Measurements from ENCODE around the gene SHB. TPM values are rescaled to one million over a fixed set of nuclear protein-coding genes. Genes with fewer than 3 reads are reported as not detected.

Gene SHB
- polyA plus RNA-seq, 1 donor (not counting 4 experiments of a cell fraction or from before 2014, with no cell fraction given): 10.9 TPM

- H2AFZ ChIP-seq (ENCODE audit: control insufficient read depth, low read length): no peak overlapping the region
- dilution Hi-C loops (cut with MboI; ENCODE audit: extremely low pct_ligation_motif_present, low sequenced_read_pairs): no loop called here
- no peak overlapping the region for H3K4me3 ChIP-seq (ENCODE audit: control insufficient read depth in 2 of 3, extremely low read depth in 1 of 3, insufficient read depth in 2 of 3, low read depth in 1 of 3, low read length in 3 of 3)
- no peaks in the 10 kb centered on the region for H3K4me1 ChIP-seq (ENCODE audit: control insufficient read depth, extremely low read depth, insufficient read depth, low read length)
- no peaks in the 10 kb centered on the region for H4K20me1 ChIP-seq (ENCODE audit: control insufficient read depth, extremely low read depth, insufficient read depth, low read length)
- no peaks in the 10 kb centered on the region for H3K79me2 ChIP-seq (ENCODE audit: control insufficient read depth, insufficient read depth, low read length)
- DNase-seq (ENCODE audit: low read depth, low spot score): no peak
- peaks cover 5% of the 10 kb centered on the region for H3K27me3 ChIP-seq (ENCODE audit: control insufficient read depth, extremely low read depth, insufficient read depth, low read length)
- no peak for TF ChIP-seq EZH2 (IDR thresholded peaks at IDR 0.05; ENCODE audit: low read length)
- no peak for TF ChIP-seq CTCF (optimal IDR thresholded peaks at IDR 0.05 in 1 of 3, IDR thresholded peaks at IDR 0.05 in 1 of 3, conservative IDR thresholded peaks at IDR 0.05 in 1 of 3; ENCODE audit: extremely low read depth in 1 of 3, insufficient read depth in 2 of 3, low read length in 3 of 3)
- H3K9me1 ChIP-seq (ENCODE audit: control insufficient read depth, extremely low read depth, insufficient read depth, low read length): no peaks in the 10 kb centered on the region
- no peaks in the 10 kb centered on the region for H3K9me3 ChIP-seq (ENCODE audit: control insufficient read depth, low read depth, low read length)
- H3K9ac ChIP-seq (ENCODE audit: control insufficient read depth, extremely low read depth, insufficient read depth, low read length): no peak overlapping the region
- no peak overlapping the region for H3K27ac ChIP-seq (ENCODE audit: control insufficient read depth, insufficient read depth, low read length)
- H3K4me2 ChIP-seq (ENCODE audit: control insufficient read depth, extremely low read depth, insufficient read depth, low read depth, low read length): no peak overlapping the region
- no peaks in the 10 kb centered on the region for H3K36me3 ChIP-seq (ENCODE audit: control insufficient read depth in 2 of 2, extremely low read depth in 1 of 2, insufficient read depth in 2 of 2, low read length in 2 of 2)
- no peak for FAIRE-seq
These were observed 45.9 kb upstream of the SHB start for GRCh38 chr9:38114905-38115304.

GRCh38 chr9:38112456-38112855 is 43.4 kb upstream of the SHB start:
- Histone ChIP-seq H2AFZ (ENCODE audit: control insufficient read depth, low read length) (no peak overlapping the region), H3K27me3 (ENCODE audit: control insufficient read depth, extremely low read depth, insufficient read depth, low read length) (peaks cover 5% of the 10 kb centered on the region), H3K79me2 (ENCODE audit: control insufficient read depth, insufficient read depth, low read length) (no peaks in the 10 kb centered on the region), H3K9ac (ENCODE audit: control insufficient read depth, extremely low read depth, insufficient read depth, low read length) (no peak overlapping the region), H3K9me3 (ENCODE audit: control insufficient read depth, low read depth, low read length) (no peaks in the 10 kb centered on the region), H4K20me1 (ENCODE audit: control insufficient read depth, extremely low read depth, insufficient read depth, low read length) (no peaks in the 10 kb centered on the region), H3K36me3 (ENCODE audit: control insufficient read depth in 2 of 2, extremely low read depth in 1 of 2, insufficient read depth in 2 of 2, low read length in 2 of 2) (no peaks in the 10 kb centered on the region), H3K4me3 (ENCODE audit: control insufficient read depth in 2 of 3, extremely low read depth in 1 of 3, insufficient read depth in 2 of 3, low read depth in 1 of 3, low read length in 3 of 3) (no peak overlapping the region), H3K4me1 (ENCODE audit: control insufficient read depth, extremely low read depth, insufficient read depth, low read length) (no peaks in the 10 kb centered on the region), H3K27ac (ENCODE audit: control insufficient read depth, insufficient read depth, low read length) (no peak overlapping the region), H3K9me1 (ENCODE audit: control insufficient read depth, extremely low read depth, insufficient read depth, low read length) (no peaks in the 10 kb centered on the region), H3K4me2 (ENCODE audit: control insufficient read depth, extremely low read depth, insufficient read depth, low read depth, low read length) (no peak overlapping the region)
- FAIRE-seq (no peak), DNase-seq (ENCODE audit: low read depth, low spot score) (no peak)
- no peak for TF ChIP-seq CTCF (optimal IDR thresholded peaks at IDR 0.05 in 1 of 3, IDR thresholded peaks at IDR 0.05 in 1 of 3, conservative IDR thresholded peaks at IDR 0.05 in 1 of 3; ENCODE audit: extremely low read depth in 1 of 3, insufficient read depth in 2 of 3, low read length in 3 of 3)
- no peak for TF ChIP-seq EZH2 (IDR thresholded peaks at IDR 0.05; ENCODE audit: low read length)
- dilution Hi-C loops (cut with MboI; ENCODE audit: extremely low pct_ligation_motif_present, low sequenced_read_pairs): no loop called here
